ENCODE results near the gene NR5A1.

Gene NR5A1

GRCh38 chr9:124480621-124480981 is 26.6 kb downstream of the NR5A1 start:
- DNase-seq (ENCODE audit: low spot score): peak; percentile 20

- no peak for DNase-seq (ENCODE audit: low spot score)
Observed at GRCh38 chr9:124479947-124480620, 27.1 kb downstream of the NR5A1 start.

GRCh38 chr9:124479371-124479770 is 27.8 kb downstream of the NR5A1 start:
- DNase-seq (ENCODE audit: low spot score): no peak

GRCh38 chr9:124478354-124478753 is 28.8 kb downstream of the NR5A1 start:
- DNase-seq (ENCODE audit: low spot score): no peak

- no peak for DNase-seq (ENCODE audit: low spot score)
Observed at GRCh38 chr9:124477648-124478285, 29.4 kb downstream of the NR5A1 start.

- DNase-seq (ENCODE audit: low spot score): peak; percentile 3
Observed at GRCh38 chr9:124477211-124477647, 30.0 kb downstream of the NR5A1 start.

GRCh38 chr9:124475868-124476690 is 31.1 kb downstream of the NR5A1 start:
- no peak for DNase-seq (ENCODE audit: low spot score)

GRCh38 chr9:124475158-124475867 is 31.9 kb downstream of the NR5A1 start:
- DNase-seq (ENCODE audit: low spot score): no peak

- no peak for DNase-seq (ENCODE audit: low spot score)
Observed at GRCh38 chr9:124474151-124474550, 33.0 kb downstream of the NR5A1 start.

- DNase-seq (ENCODE audit: low spot score): no peak
Observed at GRCh38 chr9:124473310-124473709, 33.9 kb downstream of the NR5A1 start.

GRCh38 chr9:124472770-124473169 is 34.4 kb downstream of the NR5A1 start:
- DNase-seq (ENCODE audit: low spot score): no peak

- DNase-seq (ENCODE audit: low spot score): no peak
Observed at GRCh38 chr9:124471761-124472160, 35.4 kb downstream of the NR5A1 start.

GRCh38 chr9:124470726-124471125 is 36.5 kb downstream of the NR5A1 start:
- no peak for DNase-seq (ENCODE audit: low spot score)

- DNase-seq (ENCODE audit: low spot score): no peak
Observed at GRCh38 chr9:124470306-124470705, 36.9 kb downstream of the NR5A1 start.

- DNase-seq (ENCODE audit: low spot score): no peak
Observed at GRCh38 chr9:124469011-124469832, 38.0 kb downstream of the NR5A1 start.

GRCh38 chr9:124468061-124468740 is 39.0 kb downstream of the NR5A1 start:
- no peak for DNase-seq (ENCODE audit: low spot score)

GRCh38 chr9:124467410-124468060 is 39.7 kb downstream of the NR5A1 start:
- no peak for DNase-seq (ENCODE audit: low spot score)

- no peak for DNase-seq (ENCODE audit: low spot score)
Observed at GRCh38 chr9:124465736-124466135, 41.5 kb downstream of the NR5A1 start.

- DNase-seq (ENCODE audit: low spot score): no peak
Observed at GRCh38 chr9:124462739-124463138, 44.5 kb downstream of the NR5A1 start.

- no peak for DNase-seq (ENCODE audit: low spot score)
Observed at GRCh38 chr9:124458441-124458840, 48.8 kb downstream of the NR5A1 start.

Data from kidney tubule cell (primary cell).